ENCODE results near the gene CCSER1. TPM values are rescaled to one million over a fixed set of nuclear protein-coding genes. Genes with fewer than 3 reads are reported as not detected.

Gene CCSER1
- total RNA-seq, 1 experiment from 2014 or later: 5.9 TPM

- no peaks in the 10 kb centered on the region for H3K79me2 ChIP-seq (ENCODE audit: low read depth)
- TF ChIP-seq, protein P1, sequence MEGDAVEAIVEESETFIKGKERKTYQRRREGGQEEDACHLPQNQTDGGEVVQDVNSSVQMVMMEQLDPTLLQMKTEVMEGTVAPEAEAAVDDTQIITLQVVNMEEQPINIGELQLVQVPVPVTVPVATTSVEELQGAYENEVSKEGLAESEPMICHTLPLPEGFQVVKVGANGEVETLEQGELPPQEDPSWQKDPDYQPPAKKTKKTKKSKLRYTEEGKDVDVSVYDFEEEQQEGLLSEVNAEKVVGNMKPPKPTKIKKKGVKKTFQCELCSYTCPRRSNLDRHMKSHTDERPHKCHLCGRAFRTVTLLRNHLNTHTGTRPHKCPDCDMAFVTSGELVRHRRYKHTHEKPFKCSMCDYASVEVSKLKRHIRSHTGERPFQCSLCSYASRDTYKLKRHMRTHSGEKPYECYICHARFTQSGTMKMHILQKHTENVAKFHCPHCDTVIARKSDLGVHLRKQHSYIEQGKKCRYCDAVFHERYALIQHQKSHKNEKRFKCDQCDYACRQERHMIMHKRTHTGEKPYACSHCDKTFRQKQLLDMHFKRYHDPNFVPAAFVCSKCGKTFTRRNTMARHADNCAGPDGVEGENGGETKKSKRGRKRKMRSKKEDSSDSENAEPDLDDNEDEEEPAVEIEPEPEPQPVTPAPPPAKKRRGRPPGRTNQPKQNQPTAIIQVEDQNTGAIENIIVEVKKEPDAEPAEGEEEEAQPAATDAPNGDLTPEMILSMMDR (conservative IDR thresholded peaks at IDR 0.05): no peak
- no peak for TF ChIP-seq EZH2 (IDR thresholded peaks at IDR 0.05; ENCODE audit: low read depth)
- DNase-seq: peak in 1 of 2 experiments; percentile 36
- ChIA-PET POLR2A (ENCODE audit: unreplicated experiment) (no interaction called here), CTCF (no interaction called here)
- intact Hi-C loops (cut with micrococcal nuclease; ENCODE audit: unreplicated experiment): no loop called here
- no peaks in the 10 kb centered on the region for H3F3A ChIP-seq (ENCODE audit: insufficient read depth, low read depth)
- H3K27ac ChIP-seq: no peak overlapping the region
- no peak overlapping the region for H3K4me3 ChIP-seq
- no TSS peak for BruUV-seq (replicated peaks)
- no peaks in the 10 kb centered on the region for H3K9me3 ChIP-seq (ENCODE audit: insufficient read depth, low read depth)
- H3K4me1 ChIP-seq (replicated peaks; ENCODE audit: insufficient read depth): no peaks in the 10 kb centered on the region
- no peaks in the 10 kb centered on the region for H3K36me3 ChIP-seq (ENCODE audit: low read depth)
- no peaks in the 10 kb centered on the region for H3K27me3 ChIP-seq (ENCODE audit: insufficient read depth, low read depth)
- H3K9me2 ChIP-seq (ENCODE audit: insufficient read depth): no peaks in the 10 kb centered on the region
- H3K4me2 ChIP-seq: no peak overlapping the region
- H2AFZ ChIP-seq: no peak overlapping the region
- H4K20me1 ChIP-seq (ENCODE audit: insufficient read depth): no peaks in the 10 kb centered on the region
These were observed 99.5 kb downstream of the CCSER1 start for GRCh38 chr4:90226734-90227133.

- Histone ChIP-seq H3K9me2 (ENCODE audit: insufficient read depth) (no peaks in the 10 kb centered on the region), H3K4me1 (replicated peaks; ENCODE audit: insufficient read depth) (no peaks in the 10 kb centered on the region), H3K9me3 (ENCODE audit: insufficient read depth, low read depth) (no peaks in the 10 kb centered on the region), H3F3A (ENCODE audit: insufficient read depth, low read depth) (no peaks in the 10 kb centered on the region), H3K36me3 (ENCODE audit: low read depth) (no peaks in the 10 kb centered on the region), H3K79me2 (ENCODE audit: low read depth) (no peaks in the 10 kb centered on the region), H3K4me3 (no peak overlapping the region), H3K4me2 (no peak overlapping the region), H4K20me1 (ENCODE audit: insufficient read depth) (no peaks in the 10 kb centered on the region), H2AFZ (no peak overlapping the region), H3K27me3 (ENCODE audit: insufficient read depth, low read depth) (no peaks in the 10 kb centered on the region), H3K27ac (no peak overlapping the region)
- no peak for DNase-seq
- BruUV-seq (replicated peaks): no TSS peak
- TF ChIP-seq, protein P1 (conservative IDR thresholded peaks at IDR 0.05): no peak
- no peak for TF ChIP-seq EZH2 (IDR thresholded peaks at IDR 0.05; ENCODE audit: low read depth)
- POLR2A ChIA-PET (ENCODE audit: unreplicated experiment): no interaction called here
- intact Hi-C loops (cut with micrococcal nuclease; ENCODE audit: unreplicated experiment): no loop called here
- CTCF ChIA-PET: no interaction called here
These were observed 100.0 kb downstream of the CCSER1 start for GRCh38 chr4:90227177-90227576.

DNA sequence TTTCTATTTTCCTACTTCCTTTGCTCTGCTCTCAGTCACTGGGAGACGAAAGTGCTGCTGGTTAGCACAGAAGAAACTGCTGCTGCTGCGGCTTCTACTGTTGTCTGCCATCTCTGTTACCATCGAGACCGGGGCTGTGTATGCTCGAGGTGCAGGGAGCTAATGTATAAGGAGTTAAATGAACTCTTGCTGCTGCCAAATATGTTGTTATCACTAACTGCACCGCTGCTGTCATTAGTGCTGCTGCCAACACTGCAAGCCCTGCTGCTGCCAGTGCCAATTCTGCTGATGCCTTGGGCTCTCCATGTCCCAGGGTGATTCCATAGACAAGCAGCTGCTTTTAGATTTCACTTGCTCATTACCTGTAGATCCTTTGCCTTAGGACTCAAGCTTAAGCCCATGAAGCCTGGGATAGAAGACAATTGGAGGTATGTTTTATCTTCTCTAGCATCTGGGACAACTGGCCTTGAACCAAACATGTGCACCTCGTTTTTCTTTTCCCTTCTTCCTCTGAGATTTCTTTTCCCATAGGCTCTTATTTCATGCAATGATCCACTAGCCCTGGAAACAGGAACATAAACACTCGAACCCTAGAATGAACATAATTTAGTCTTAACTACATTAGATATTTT lies 107.8 kb downstream of the CCSER1 start:
- DNase-seq: no peak

More for the DNA sequence above, 107.8 kb downstream of the CCSER1 start:
- Histone ChIP-seq H3K4me3 (no peak overlapping the region), H3K36me3 (ENCODE audit: low read depth) (no peaks in the 10 kb centered on the region), H3K9me2 (ENCODE audit: insufficient read depth) (no peaks in the 10 kb centered on the region), H3K4me1 (replicated peaks; ENCODE audit: insufficient read depth) (no peaks in the 10 kb centered on the region), H3K9me3 (ENCODE audit: insufficient read depth, low read depth) (no peaks in the 10 kb centered on the region), H4K20me1 (ENCODE audit: insufficient read depth) (no peaks in the 10 kb centered on the region), H3K27ac (no peak overlapping the region), H2AFZ (no peak overlapping the region), H3K79me2 (ENCODE audit: low read depth) (no peaks in the 10 kb centered on the region), H3K27me3 (ENCODE audit: insufficient read depth, low read depth) (no peaks in the 10 kb centered on the region), H3F3A (ENCODE audit: insufficient read depth, low read depth) (no peaks in the 10 kb centered on the region), H3K4me2 (no peak overlapping the region)
- intact Hi-C loops (cut with micrococcal nuclease; ENCODE audit: unreplicated experiment): no loop called here
- ChIA-PET POLR2A (ENCODE audit: unreplicated experiment) (no interaction called here), CTCF (no interaction called here)
- BruUV-seq (replicated peaks): no TSS peak
- no peak for TF ChIP-seq EZH2 (IDR thresholded peaks at IDR 0.05; ENCODE audit: low read depth)
- TF ChIP-seq, protein P1 (conservative IDR thresholded peaks at IDR 0.05): no peak

All from PC-9 (cell line).